HG02970 (cell line): ENCODE measurements around the gene DBT.
"Not testable (repeated sequence)": the region's sequence is repeated elsewhere in the genome, so short reads cannot be mapped to it uniquely, and the experiment has no call there.

Experiments used
- ATAC-seq: cut with Tn5 transposase; IDR thresholded peaks from one replicate; pipeline ENCODE4 v1.9.1; 2021; ENCODE audit warnings: mild to moderate bottlenecking, moderate library complexity, moderate number of reproducible peaks; ENCODE audit not compliant: unreplicated experiment, low FRiP score

The DBT gene

DNA sequence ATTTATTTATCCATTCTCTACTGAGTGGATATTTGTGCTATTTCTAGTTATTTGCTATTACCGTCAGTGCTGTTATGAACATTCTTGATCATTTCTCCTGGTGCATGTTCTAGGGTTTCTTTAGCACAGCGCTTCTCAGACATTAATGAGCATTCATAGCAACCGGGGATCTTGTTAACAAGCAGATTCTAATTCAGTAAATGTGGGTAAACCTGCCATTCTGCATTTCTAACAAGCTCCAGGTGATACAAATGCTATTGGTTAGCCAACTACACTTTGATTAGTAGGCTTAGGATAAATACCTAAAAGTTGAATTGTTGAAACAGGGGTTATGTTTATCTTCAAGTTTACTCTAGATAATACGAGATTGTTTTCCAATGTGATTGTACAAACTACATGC is 3.3 kb upstream of the DBT start:
- ATAC-seq = no peak

- no peak for ATAC-seq
Measured at GRCh38 chr1:100250807-100251206, 1.2 kb upstream of the DBT start.

DNA sequence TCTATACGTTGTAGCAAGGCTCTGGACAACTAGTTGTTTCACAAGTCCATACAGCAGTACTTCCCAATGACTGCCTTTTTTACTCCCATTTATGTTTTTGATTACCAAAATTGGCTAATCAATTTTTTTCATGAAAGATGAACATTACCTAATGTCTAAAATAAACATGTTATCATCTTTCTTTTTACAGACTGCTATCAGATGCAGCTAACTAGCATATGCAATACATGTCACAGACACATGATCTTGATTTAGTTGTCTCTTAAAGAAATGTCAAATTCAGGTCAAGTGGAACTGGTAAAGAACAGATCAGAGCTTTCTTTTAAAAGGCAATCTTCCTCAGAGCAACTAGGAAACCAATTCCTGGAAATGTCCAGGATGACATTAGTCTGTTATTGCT is 630 bp upstream of the DBT start:
- no peak for ATAC-seq

- ATAC-seq = no peak
Measured at GRCh38 chr1:100249155-100249536, 488 bp downstream of the DBT start.

DNA sequence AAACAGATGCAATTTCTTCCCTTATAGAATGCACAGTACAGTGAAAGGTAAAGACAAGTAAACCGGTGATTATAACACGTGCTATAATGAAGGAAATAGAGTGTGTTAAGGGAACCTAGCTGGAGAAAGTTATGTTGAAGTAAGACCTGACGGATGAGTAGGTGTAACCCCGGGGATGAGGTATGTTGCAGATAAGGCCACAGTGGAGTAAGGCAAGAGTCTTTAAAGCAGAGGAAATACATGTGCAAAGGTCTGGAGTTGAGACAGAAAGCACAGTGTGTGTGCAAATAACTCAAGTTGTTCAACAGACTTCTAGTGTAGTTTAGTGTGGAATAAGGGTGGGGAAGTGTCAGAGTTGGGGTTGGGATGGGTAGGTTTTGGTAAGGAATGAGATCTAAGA is 2.9 kb downstream of the DBT start:
- ATAC-seq = no peak

DNA sequence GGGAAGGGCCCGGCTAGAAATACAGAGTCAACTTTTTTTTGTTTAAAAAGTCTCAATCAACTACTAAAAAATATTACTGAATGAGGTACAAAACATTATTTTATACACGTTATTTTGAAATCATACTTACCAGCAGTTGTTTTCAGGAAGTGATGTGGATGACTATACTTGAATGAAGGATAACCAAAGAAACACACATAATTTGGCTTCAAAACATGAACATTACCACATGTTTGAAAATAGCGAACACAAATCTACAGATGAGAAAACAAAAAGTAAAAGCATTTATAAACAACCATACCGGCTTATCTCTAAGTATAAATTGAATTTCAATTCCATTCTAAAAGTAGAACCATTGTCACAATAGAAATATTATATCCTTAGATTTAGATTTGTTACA is 9.0 kb downstream of the DBT start:
- no peak for ATAC-seq

GRCh38 chr1:100239961-100240360 is 9.7 kb downstream of the DBT start:
- ATAC-seq = no peak

- ATAC-seq = no peak
Measured at GRCh38 chr1:100237091-100237490, 12.5 kb downstream of the DBT start.

DNA sequence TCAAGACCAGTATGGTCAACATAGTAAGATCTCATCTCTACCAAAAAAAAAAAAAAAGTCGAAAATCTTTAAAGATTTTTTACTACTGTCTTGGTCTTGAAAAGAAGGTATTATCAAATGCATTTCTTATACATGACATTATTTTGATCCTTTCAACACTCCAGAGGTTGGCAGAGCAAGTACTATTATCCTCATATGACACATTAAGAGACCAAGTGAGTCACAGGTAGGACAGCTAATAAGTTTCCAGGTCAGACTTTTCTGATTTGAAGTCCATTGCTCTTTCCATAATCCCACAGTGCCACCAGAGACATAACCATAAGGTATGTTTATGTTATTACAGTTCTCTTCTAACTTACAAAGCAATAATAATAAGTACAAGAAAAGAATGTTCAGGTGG is 15.2 kb downstream of the DBT start:
- no peak for ATAC-seq

- not testable (repeated sequence) for ATAC-seq
Measured at GRCh38 chr1:100233566-100233965, 16.1 kb downstream of the DBT start.

DNA sequence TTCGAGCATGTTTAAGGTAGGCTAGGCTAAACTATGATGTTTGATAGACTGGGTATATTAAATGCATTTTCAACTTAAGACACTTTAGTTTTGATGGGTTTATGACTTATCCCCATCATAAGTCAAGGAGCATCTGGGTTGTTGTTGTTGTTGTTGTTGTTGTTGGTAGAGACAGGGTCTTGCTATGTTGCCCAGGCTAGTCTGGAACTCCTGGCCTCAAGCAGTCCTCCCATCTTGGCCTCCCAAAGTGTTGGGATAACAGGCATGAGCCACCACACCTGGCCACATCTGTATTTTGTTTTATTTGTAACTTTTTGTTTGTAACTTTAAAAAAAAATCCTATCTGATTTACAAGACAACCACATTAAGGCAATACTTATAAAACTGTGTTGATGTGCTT is 17.5 kb downstream of the DBT start:
- no peak for ATAC-seq

- ATAC-seq = no peak
Measured at GRCh38 chr1:100231721-100232120, 17.9 kb downstream of the DBT start.

DNA sequence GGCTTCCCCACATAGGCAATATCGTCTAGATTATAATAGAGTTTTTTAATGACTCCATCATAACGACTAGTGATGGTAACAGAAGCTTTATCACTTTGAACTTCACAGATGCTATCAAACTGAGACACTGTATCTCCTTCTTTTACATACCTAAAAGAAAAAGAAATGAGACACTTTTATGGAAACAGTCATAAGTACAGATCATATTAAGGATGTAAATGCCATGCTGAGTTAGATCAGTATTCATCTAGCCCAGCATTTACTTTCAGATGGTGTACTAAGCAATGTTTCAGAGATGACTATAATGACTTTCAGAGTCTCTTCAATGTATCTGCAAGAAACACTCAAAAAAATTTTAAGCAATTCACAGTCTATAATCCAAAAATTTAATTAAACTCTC is 18.9 kb downstream of the DBT start:
- no peak for ATAC-seq

- ATAC-seq = no peak
Measured at GRCh38 chr1:100229681-100230443, 19.8 kb downstream of the DBT start.

GRCh38 chr1:100222428-100222827 is 27.2 kb downstream of the DBT start:
- ATAC-seq = no peak

DNA sequence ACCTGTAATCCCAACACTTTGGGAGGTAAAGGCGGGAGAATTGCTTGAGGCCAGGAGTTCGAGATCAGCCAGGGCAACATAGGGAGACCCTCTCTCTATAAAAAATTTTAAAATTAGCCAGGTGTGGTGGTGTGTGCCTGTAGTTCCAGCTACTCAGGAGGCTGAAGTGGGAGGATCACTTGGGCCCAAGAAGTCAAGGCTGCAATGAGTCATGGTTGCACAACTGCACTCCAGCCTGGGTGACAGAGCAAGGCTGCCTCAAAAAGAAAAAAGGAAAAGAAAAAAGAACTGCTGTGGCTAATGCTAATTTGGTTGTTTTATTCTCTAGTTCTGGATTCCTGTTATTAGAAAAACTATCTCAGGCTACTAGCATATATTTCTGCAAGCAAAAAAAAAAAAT is 29.8 kb downstream of the DBT start:
- ATAC-seq = no peak

GRCh38 chr1:100219457-100219856 is 30.2 kb downstream of the DBT start:
- no peak for ATAC-seq

DNA sequence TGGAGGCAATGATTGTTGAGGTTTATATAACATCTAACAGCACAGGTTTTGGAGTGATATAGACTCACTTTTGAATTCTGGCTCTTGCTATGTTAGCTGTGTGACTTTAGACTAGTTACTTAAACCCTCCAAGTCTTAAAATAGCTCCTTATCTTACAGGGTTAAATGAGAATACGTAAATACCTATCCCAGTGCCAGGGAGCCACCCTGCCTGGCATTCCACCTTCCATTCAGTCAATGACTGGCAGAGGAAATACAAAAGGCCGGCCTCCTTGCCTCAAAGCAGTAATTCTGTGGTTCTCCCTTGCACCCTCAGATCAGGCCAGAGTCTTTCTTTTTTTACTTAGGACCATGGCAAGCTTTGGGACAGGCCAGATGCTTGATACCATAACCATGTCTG is 31.8 kb downstream of the DBT start:
- ATAC-seq = no peak

GRCh38 chr1:100215101-100215500 is 34.5 kb downstream of the DBT start:
- no peak for ATAC-seq

- ATAC-seq = no peak
Measured at GRCh38 chr1:100213141-100213540, 36.5 kb downstream of the DBT start.

DNA sequence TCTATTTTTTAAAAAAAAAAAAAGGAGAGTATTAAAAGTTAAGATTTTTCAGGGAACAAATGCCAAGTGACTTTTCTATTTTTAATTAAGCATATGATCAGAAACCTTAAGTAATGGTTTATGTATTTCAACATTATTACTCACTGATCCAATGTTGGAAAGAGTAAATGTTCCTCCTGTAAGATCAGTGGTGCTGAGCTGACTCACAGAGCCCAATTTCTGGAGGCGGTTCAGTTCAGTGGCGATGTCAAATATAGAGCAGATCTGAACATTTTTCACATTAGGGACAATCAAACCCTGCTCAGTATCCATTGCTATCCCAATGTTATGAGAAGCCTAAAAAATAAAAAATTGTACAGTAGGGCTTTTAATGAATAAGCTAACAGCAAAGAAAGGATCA is 43.3 kb downstream of the DBT start:
- ATAC-seq = no peak

GRCh38 chr1:100205593-100205992 is 44.0 kb downstream of the DBT start:
- ATAC-seq = not testable (repeated sequence)

DNA sequence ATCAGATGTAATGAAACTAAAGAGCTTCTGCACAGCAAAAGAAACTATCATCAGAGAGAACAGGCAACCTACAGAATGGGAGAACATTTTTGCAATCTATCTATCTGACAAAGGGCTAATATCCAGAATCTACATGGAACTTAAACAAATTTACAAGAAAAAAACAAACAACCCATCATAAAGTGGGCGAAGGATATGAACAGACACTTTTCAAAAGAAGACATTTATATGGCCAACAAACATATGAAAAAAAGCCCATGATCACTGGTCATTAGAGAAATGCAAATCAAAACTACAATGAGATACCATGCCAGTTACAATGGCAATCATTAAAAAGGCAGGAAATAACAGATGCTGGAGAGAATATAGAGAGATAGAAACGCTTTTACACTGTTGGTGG is 44.5 kb downstream of the DBT start:
- not testable (repeated sequence) for ATAC-seq
